SU-DHL-6 (cell line): Measurements from ENCODE around the gene TM4SF20.

Source experiments
- H2AFZ ChIP-seq: fragments of 200-600 bp; sonication (generic); 2 replicates; pipeline ENCODE4 v1.6.1; 2014; ENCODE audit warnings: low read depth, mild to moderate bottlenecking, moderate library complexity, mixed read lengths, antibody characterized with exemption, low read length; ENCODE audit not compliant: severe bottlenecking
- H3F3A ChIP-seq: fragments of 200-600 bp; shearing (Covaris generic); 2 replicates; pipeline ENCODE4 v1.6.0; 2016; ENCODE audit warnings: antibody characterized with exemption, mild to moderate bottlenecking; ENCODE audit not compliant: insufficient read depth
- H3K27ac ChIP-seq: fragments of 200-600 bp; sonication (generic); 2 replicates; pipeline ENCODE4 v1.5.1; 2016; ENCODE audit warnings: low read depth, mild to moderate bottlenecking, low read length, moderate library complexity, mixed read lengths
- H3K27me3 ChIP-seq: fragments of 200-600 bp; sonication (generic), shearing (Covaris generic); 2 replicates; pipeline ENCODE4 v1.6.0; 2014; ENCODE audit warnings: mild to moderate bottlenecking, low read length
- H3K36me3 ChIP-seq: fragments of 200-600 bp; sonication (generic); 2 replicates; pipeline ENCODE4 v1.6.1; 2014; ENCODE audit warnings: mild to moderate bottlenecking, low read length, mixed read lengths
- H3K4me2 ChIP-seq: fragments of 300-600, 200-600 bp; shearing (Covaris generic), sonication (generic); 2 replicates; pipeline ENCODE4 v1.6.0; 2014; ENCODE audit warnings: low read length, low read depth, mild to moderate bottlenecking; ENCODE audit not compliant: poor library complexity, severe bottlenecking
- H3K4me3 ChIP-seq: fragments of 200-600 bp; sonication (generic); 2 replicates; pipeline ENCODE4 v1.5.1; 2014; ENCODE audit warnings: antibody characterized with exemption, low read length, mild to moderate bottlenecking, mixed read lengths; ENCODE audit not compliant: insufficient read depth, poor library complexity, severe bottlenecking
- H3K79me2 ChIP-seq: fragments of 200-600 bp; sonication (generic); 2 replicates; pipeline ENCODE4 v1.6.1; 2014; ENCODE audit warnings: mild to moderate bottlenecking, low read length, moderate library complexity; ENCODE audit not compliant: insufficient read depth
- H3K9ac ChIP-seq: fragments of 200-600 bp; sonication (generic); 2 replicates; pipeline ENCODE4 v1.7.0; 2014; ENCODE audit warnings: mild to moderate bottlenecking, low read length
- H3K9me2 ChIP-seq: fragments of 200-600 bp; sonication (generic); replicated peaks from 2 replicates; pipeline ENCODE4 v1.6.1; 2014; ENCODE audit warnings: low read length; ENCODE audit not compliant: insufficient read depth
- H3K9me3 ChIP-seq: fragments of 200-600 bp; sonication (generic); 2 replicates; pipeline ENCODE4 v1.6.1; 2014; ENCODE audit warnings: low read length, mixed read lengths; ENCODE audit not compliant: insufficient read depth
- H4K20me1 ChIP-seq: fragments of 200-600 bp; sonication (generic); 2 replicates; pipeline ENCODE4 v1.6.1; 2014; ENCODE audit warnings: low read depth, mild to moderate bottlenecking, antibody characterized with exemption, low read length, moderate library complexity, mixed read lengths
- CTCF ChIP-seq: fragments of 200-600 bp; sonication (generic); IDR thresholded peaks from one replicate; pipeline ENCODE4 v1.5.1; 2017; ENCODE audit warnings: antibody characterized with exemption, mild to moderate bottlenecking, low read length, moderate library complexity; ENCODE audit not compliant: insufficient read depth, poor library complexity, severe bottlenecking
- EZH2phosphoT487 ChIP-seq: fragments of 200-600 bp; sonication (generic), shearing (Covaris generic); conservative IDR thresholded peaks from 2 replicates; pipeline ENCODE4 v1.6.1; 2018; ENCODE audit warnings: mild to moderate bottlenecking, antibody characterized with exemption, low read length, moderate library complexity, mixed read lengths

TM4SF20 gene

GRCh38 chr2:227377467-227378351 is 1.4 kb downstream of the TM4SF20 start:
- H4K20me1 ChIP-seq = no peaks in the 10 kb centered on the region
- no peaks in the 10 kb centered on the region for H3F3A ChIP-seq
- no peak overlapping the region for H3K9ac ChIP-seq
- H3K4me3 ChIP-seq = no peak overlapping the region
- TF ChIP-seq CTCF (no peak), EZH2phosphoT487 (no peak)
- no peaks in the 10 kb centered on the region for H3K9me3 ChIP-seq
- no peak overlapping the region for H3K4me2 ChIP-seq
- no peaks in the 10 kb centered on the region for H3K36me3 ChIP-seq
- H2AFZ ChIP-seq = no peak overlapping the region
- no peak overlapping the region for H3K27ac ChIP-seq
- no peaks in the 10 kb centered on the region for H3K27me3 ChIP-seq
- no peaks in the 10 kb centered on the region for H3K79me2 ChIP-seq
- H3K9me2 ChIP-seq = no peaks in the 10 kb centered on the region

GRCh38 chr2:227376656-227377396 is 2.3 kb downstream of the TM4SF20 start:
- Histone ChIP-seq H3K9me2 (no peaks in the 10 kb centered on the region), H3K27me3 (no peaks in the 10 kb centered on the region), H2AFZ (no peak overlapping the region), H3K9me3 (no peaks in the 10 kb centered on the region), H3K4me3 (no peak overlapping the region), H4K20me1 (no peaks in the 10 kb centered on the region), H3K27ac (no peak overlapping the region), H3K36me3 (no peaks in the 10 kb centered on the region), H3K4me2 (no peak overlapping the region), H3K9ac (no peak overlapping the region), H3K79me2 (no peaks in the 10 kb centered on the region), H3F3A (no peaks in the 10 kb centered on the region)
- TF ChIP-seq CTCF (no peak), EZH2phosphoT487 (no peak)

- no peak overlapping the region for H3K9ac ChIP-seq
- H3K4me3 ChIP-seq = no peak overlapping the region
- H3K4me2 ChIP-seq = no peak overlapping the region
- H3K79me2 ChIP-seq = no peaks in the 10 kb centered on the region
- H3K9me3 ChIP-seq = no peaks in the 10 kb centered on the region
- no peaks in the 10 kb centered on the region for H4K20me1 ChIP-seq
- no peaks in the 10 kb centered on the region for H3K36me3 ChIP-seq
- TF ChIP-seq EZH2phosphoT487 = no peak
- TF ChIP-seq CTCF = no peak
- H3F3A ChIP-seq = no peaks in the 10 kb centered on the region
- no peaks in the 10 kb centered on the region for H3K9me2 ChIP-seq
- H2AFZ ChIP-seq = no peak overlapping the region
- H3K27me3 ChIP-seq = no peaks in the 10 kb centered on the region
- H3K27ac ChIP-seq = no peak overlapping the region
These were observed 4.9 kb downstream of the TM4SF20 start for GRCh38 chr2:227374158-227374557.
